Measurements from ENCODE around the gene TALDO1. TPM values are rescaled to one million over a fixed set of nuclear protein-coding genes. Genes with fewer than 3 reads are reported as not detected.

Gene TALDO1
- total RNA-seq, 4 donors from 2014 or later: 203 to 323 (median 241) TPM

DNA sequence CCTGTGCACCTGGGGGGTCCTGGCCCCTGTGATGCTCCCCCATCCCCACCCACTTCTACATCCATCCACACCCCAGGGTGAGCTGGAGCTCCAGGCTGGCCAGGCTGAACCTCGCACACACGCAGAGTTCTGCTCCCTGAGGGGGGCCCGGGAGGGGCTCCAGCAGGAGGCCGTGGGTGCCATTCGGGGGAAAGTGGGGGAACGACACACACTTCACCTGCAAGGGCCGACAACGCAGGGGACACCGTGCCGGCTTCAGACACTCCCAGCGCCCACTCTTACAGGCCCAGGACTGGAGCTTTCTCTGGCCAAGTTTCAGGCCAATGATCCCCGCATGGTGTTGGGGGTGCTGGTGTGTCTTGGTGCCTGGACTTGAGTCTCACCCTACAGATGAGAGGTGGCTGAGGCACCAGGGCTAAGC lies 20.0 kb upstream of the TALDO1 start:
- no peak for TF ChIP-seq EP300 (IDR thresholded peaks at IDR 0.05)
- TF ChIP-seq POLR2A (IDR thresholded peaks at IDR 0.05): no peak
- TF ChIP-seq, protein P1, sequence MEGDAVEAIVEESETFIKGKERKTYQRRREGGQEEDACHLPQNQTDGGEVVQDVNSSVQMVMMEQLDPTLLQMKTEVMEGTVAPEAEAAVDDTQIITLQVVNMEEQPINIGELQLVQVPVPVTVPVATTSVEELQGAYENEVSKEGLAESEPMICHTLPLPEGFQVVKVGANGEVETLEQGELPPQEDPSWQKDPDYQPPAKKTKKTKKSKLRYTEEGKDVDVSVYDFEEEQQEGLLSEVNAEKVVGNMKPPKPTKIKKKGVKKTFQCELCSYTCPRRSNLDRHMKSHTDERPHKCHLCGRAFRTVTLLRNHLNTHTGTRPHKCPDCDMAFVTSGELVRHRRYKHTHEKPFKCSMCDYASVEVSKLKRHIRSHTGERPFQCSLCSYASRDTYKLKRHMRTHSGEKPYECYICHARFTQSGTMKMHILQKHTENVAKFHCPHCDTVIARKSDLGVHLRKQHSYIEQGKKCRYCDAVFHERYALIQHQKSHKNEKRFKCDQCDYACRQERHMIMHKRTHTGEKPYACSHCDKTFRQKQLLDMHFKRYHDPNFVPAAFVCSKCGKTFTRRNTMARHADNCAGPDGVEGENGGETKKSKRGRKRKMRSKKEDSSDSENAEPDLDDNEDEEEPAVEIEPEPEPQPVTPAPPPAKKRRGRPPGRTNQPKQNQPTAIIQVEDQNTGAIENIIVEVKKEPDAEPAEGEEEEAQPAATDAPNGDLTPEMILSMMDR (IDR thresholded peaks at IDR 0.05): no peak
- H3K27ac ChIP-seq: peak overlapping the region; percentile 65 to 95 (median 88)
- H3K36me3 ChIP-seq: peaks cover 0 to 19% (median 0%) of the 10 kb centered on the region in 3 donors
- H3K4me3 ChIP-seq: no peak overlapping the region
- peaks cover 0 to 61% (median 32%) of the 10 kb centered on the region in 4 donors for H3K4me1 ChIP-seq
- WGBS, 2 donors: 87 to 89% methylated on average over 12 of the region's 12 CpGs
- H3K9me3 ChIP-seq: no peaks in the 10 kb centered on the region
- no peak for DNase-seq (ENCODE audit: low spot score in 2 of 2)
- peaks cover 0 to 25% of the 10 kb centered on the region in 2 donors for H3K27me3 ChIP-seq

DNA sequence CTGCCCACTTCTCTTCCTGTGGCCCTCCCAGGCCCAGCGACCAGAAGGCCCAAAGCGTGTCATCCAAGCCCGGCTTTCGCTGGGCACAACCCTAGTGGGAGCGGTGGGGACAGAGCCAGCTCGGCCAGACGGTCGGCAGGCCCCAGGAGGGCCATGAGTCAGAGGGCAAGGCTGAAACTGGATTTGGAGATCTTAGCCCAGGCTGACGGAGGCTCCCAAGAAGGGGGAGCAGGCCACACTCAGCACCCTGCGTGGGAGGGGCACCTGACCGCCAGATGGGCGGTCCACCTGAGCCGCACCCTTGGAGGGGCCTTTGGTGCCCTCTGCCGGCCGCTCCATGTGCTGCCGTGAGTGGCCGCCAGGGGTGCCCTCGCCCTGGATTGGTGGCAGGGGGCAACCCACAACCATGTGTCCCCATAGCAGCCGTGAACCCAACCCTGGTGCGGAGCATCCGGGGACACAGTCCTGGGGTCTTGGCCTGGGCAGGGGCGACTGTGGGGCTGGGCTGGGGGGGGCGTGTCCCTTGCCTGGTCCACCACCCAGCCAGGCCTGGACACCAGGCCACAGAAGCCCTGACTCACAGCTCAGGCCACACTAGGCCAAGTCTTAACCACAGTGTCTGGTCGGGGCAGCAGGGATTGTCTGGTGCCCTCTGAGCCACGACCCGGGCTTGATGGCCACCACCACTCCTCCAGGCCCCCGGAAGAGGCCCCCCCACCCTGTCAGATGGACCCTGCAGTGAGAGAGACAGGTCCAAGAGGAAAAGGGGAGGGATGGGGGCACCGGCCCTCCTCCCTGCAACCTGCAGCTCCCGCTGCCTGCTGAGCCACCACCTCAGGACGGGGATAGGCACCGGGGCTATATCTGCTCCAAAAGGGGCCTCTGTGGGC lies 19.2 kb upstream of the TALDO1 start:
- TF ChIP-seq POLR2A (IDR thresholded peaks at IDR 0.05) (peak in 1 of 2 donors; percentile 22), EP300 (IDR thresholded peaks at IDR 0.05) (peak in 1 of 2 donors; percentile 63)
- TF ChIP-seq, protein P1 (IDR thresholded peaks at IDR 0.05): peak; percentile 97 to 100 (median 99)
- no peaks in the 10 kb centered on the region for H3K9me3 ChIP-seq
- peaks cover 0 to 22% of the 10 kb centered on the region in 2 donors for H3K27me3 ChIP-seq
- H3K4me3 ChIP-seq: no peak overlapping the region
- peak; percentile 79 to 82 for DNase-seq (ENCODE audit: low spot score in 2 of 2)
- peaks cover 0 to 54% (median 31%) of the 10 kb centered on the region in 4 donors for H3K4me1 ChIP-seq
- H3K36me3 ChIP-seq: peaks cover 0 to 19% (median 0%) of the 10 kb centered on the region in 3 donors
- 19 to 23% methylated on average over 12 to 26 of the region's 31 CpGs for WGBS, 2 donors
- H3K27ac ChIP-seq: peak overlapping the region; percentile 65 to 95 (median 88)

DNA sequence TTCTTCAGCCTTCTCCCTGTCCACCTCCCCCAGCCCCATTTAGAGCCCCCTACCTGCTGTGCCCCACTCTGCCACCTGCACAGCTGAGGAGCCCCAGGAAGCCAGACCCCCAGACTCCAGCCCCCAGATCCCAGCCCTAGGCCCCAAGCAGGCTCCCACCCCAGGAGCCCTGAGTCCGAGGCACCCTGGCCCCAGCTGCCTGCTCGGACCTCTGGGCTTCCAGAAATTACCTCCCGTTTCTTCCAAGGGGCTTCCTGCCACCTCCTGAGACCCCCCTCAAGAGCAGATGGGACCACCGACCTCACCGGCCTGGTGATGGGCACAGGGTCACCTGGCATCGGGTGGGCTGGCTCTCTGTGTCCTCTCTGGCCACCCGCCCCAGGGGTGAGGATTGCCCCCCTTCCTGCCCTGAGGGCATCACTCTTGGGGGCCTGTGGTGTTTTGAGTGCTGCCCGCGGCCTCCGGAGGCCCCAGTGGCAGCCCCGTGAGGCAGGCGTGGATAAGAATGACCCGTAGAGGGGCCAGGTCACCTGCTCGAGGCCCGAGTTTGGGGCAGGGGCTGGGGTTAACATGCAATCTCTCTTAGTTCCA lies 18.3 kb upstream of the TALDO1 start:
- Histone ChIP-seq H3K27ac (peak overlapping the region; percentile 65 to 95 (median 88)), H3K9me3 (no peaks in the 10 kb centered on the region), H3K27me3 (peaks cover 0 to 18% of the 10 kb centered on the region in 2 donors), H3K4me3 (peak overlapping the region in 1 of 4 donors; percentile 31), H3K4me1 (peaks cover 0 to 51% (median 31%) of the 10 kb centered on the region in 4 donors), H3K36me3 (peaks cover 0 to 14% (median 0%) of the 10 kb centered on the region in 3 donors)
- WGBS, 2 donors: 44 to 50% methylated on average over 15 of the region's 15 CpGs
- TF ChIP-seq, protein P1 (IDR thresholded peaks at IDR 0.05): no peak
- TF ChIP-seq EP300 (IDR thresholded peaks at IDR 0.05): no peak
- no peak for TF ChIP-seq POLR2A (IDR thresholded peaks at IDR 0.05)
- no peak for DNase-seq (ENCODE audit: low spot score in 2 of 2)

DNA sequence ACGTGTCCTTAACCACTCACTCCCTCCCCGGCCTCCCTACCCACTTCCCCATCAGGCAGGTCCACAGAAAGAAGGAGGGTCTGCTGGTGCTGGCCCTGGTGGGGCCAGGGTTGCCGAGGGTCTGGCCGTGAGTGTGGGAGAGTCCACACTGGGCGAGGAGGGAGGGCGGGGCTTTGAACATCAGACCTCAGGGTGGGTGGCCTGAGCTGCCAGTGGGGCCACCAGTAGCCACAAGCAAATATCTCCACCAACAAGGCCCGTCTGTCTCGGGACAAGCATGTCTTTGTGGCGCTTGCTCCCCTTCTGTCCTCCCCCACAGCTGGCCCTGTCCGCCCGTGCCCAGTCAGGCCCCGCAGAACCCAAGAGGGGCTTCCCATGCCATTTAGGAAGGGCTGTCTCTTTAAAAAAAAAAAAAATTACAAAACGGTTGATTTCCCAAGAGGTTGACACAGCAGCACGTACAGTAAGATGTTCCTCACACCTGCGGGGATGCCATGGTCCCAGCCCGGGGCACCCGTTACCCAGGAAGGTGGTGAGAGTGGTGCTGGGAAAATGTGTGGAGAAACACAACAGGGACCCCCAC lies 17.7 kb upstream of the TALDO1 start:
- no peak for DNase-seq (ENCODE audit: low spot score in 2 of 2)
- Histone ChIP-seq H3K4me1 (peaks cover 0 to 51% (median 31%) of the 10 kb centered on the region in 4 donors), H3K27me3 (peaks cover 0 to 18% of the 10 kb centered on the region in 2 donors), H3K9me3 (no peaks in the 10 kb centered on the region), H3K27ac (peak overlapping the region; percentile 65 to 95 (median 88)), H3K36me3 (peaks cover 0 to 8% (median 0%) of the 10 kb centered on the region in 3 donors), H3K4me3 (peak overlapping the region in 1 of 4 donors; percentile 31)
- TF ChIP-seq EP300 (IDR thresholded peaks at IDR 0.05): peak; percentile 23 to 51
- no peak for TF ChIP-seq POLR2A (IDR thresholded peaks at IDR 0.05)
- TF ChIP-seq, protein P1 (IDR thresholded peaks at IDR 0.05): peak in 1 of 5 experiments; percentile 14
- WGBS, 2 donors: 34 to 37% methylated on average over 17 of the region's 17 CpGs
